ENCODE results near the gene KAT6B. TPM values are rescaled to one million over a fixed set of nuclear protein-coding genes. Genes with fewer than 3 reads are reported as not detected.

The KAT6B gene
- total and polyA plus RNA-seq, 2 of the 8 experiments (the other 6 are each of a cell fraction or from before 2014, with no cell fraction given) = 7.3 to 30.8 TPM

GRCh38 chr10:74851831-74852230 is 25.4 kb downstream of the KAT6B start:
- H2BK12ac ChIP-seq (ENCODE audit: low read depth, low read length) = no peak overlapping the region
- CTCF ChIA-PET (ENCODE audit: partially characterized antibody) = no interaction called here
- FAIRE-seq = no peak
- TF ChIP-seq EP300 (IDR thresholded peaks at IDR 0.05; ENCODE audit: borderline replicate concordance in 1 of 2, low read depth in 2 of 2, low read length in 2 of 2) (no peak), SIRT6 (IDR thresholded peaks at IDR 0.05; ENCODE audit: low read length) (no peak), FOSL1 (IDR thresholded peaks at IDR 0.05; ENCODE audit: insufficient read depth, low read depth, low read length) (no peak), JUN (IDR thresholded peaks at IDR 0.05; ENCODE audit: low read depth, low read length) (no peak), CTCF (IDR thresholded peaks at IDR 0.05; ENCODE audit: control extremely low read depth in 1 of 3, insufficient read depth in 1 of 3, low read depth in 1 of 3, low read length in 3 of 3) (no peak), RFX5 (IDR thresholded peaks at IDR 0.05; ENCODE audit: borderline replicate concordance, low read depth, low read length) (no peak), E2F6 (IDR thresholded peaks at IDR 0.05) (no peak), CHD1 (IDR thresholded peaks at IDR 0.05; ENCODE audit: low read depth, low read length) (no peak), EZH2 (IDR thresholded peaks at IDR 0.05; ENCODE audit: low read depth, low read length, severe bottlenecking) (no peak), GABPA (IDR thresholded peaks at IDR 0.05; ENCODE audit: borderline replicate concordance, insufficient read depth, low read length) (no peak), NANOG (IDR thresholded peaks at IDR 0.05; ENCODE audit: insufficient read depth, low read depth, low read length, poor library complexity, severe bottlenecking) (no peak), POLR2AphosphoS5 (IDR thresholded peaks at IDR 0.05; ENCODE audit: low read depth, low read length) (no peak)

More at GRCh38 chr10:74851831-74852230, 25.4 kb downstream of the KAT6B start:
- Histone ChIP-seq H3K79me2 (ENCODE audit: control insufficient read depth in 1 of 2, insufficient read depth in 2 of 2, low read length in 2 of 2) (peaks cover 0 to 67% of the 10 kb centered on the region in 2 experiments; a peak in 2 of 4 replicates), H3K18ac (ENCODE audit: extremely low read depth, low read length) (no peak overlapping the region), H4K5ac (ENCODE audit: insufficient read length, low read depth, low read length) (no peak overlapping the region), H4K8ac (ENCODE audit: extremely low read depth, insufficient read depth, low read length) (no peak overlapping the region), H3K4me2 (ENCODE audit: insufficient read depth in 1 of 2, low read depth in 2 of 2, low read length in 2 of 2) (no peak overlapping the region), H3K4me1 (replicated peaks in 1 of 4; ENCODE audit: control insufficient read depth in 3 of 4, insufficient read depth in 4 of 4, low read length in 3 of 4) (peaks cover 0 to 2% (median under 1%) of the 10 kb centered on the region in 4 experiments; a peak in 2 of 7 replicates), H3K4me3 (ENCODE audit: extremely low read depth in 1 of 4, insufficient read depth in 2 of 4, low read depth in 3 of 4, low read length in 4 of 4) (no peak overlapping the region), H2BK120ac (replicated peaks; ENCODE audit: low read depth, low read length) (no peak overlapping the region), H3K56ac (replicated peaks; ENCODE audit: insufficient read length, low read depth, low read length) (no peak overlapping the region), H3K4ac (replicated peaks; ENCODE audit: insufficient read length, low read depth, low read length) (no peak overlapping the region), H3K79me1 (ENCODE audit: low read depth, low read length) (peaks cover 4% of the 10 kb centered on the region), H2AFZ (ENCODE audit: low read length) (no peak overlapping the region), H3K9me3 (ENCODE audit: insufficient read depth in 2 of 2, low read depth in 1 of 2, low read length in 1 of 2) (no peaks in the 10 kb centered on the region), H3K27me3 (replicated peaks in 1 of 4; ENCODE audit: control insufficient read depth in 3 of 4, extremely low read depth in 1 of 4, insufficient read depth in 3 of 4, low read length in 3 of 4) (no peaks in the 10 kb centered on the region), H3K36me3 (ENCODE audit: control insufficient read depth in 2 of 4, insufficient read depth in 4 of 4, low read length in 3 of 4) (no peaks in the 10 kb centered on the region), H4K20me1 (replicated peaks in 1 of 2; ENCODE audit: control insufficient read depth in 1 of 2, insufficient read depth in 2 of 2, low read length in 2 of 2) (no peaks in the 10 kb centered on the region), H3K27ac (ENCODE audit: low read depth, low read length) (no peak overlapping the region), H2BK5ac (ENCODE audit: low read depth, low read length) (no peak overlapping the region), H3K14ac (ENCODE audit: insufficient read length) (no peak overlapping the region), H3K9ac (replicated peaks in 1 of 4; ENCODE audit: extremely low read depth in 1 of 4, low read depth in 3 of 4, low read length in 3 of 4) (no peak overlapping the region), H4K91ac (replicated peaks; ENCODE audit: insufficient read length, low read length) (no peak overlapping the region), H2AK5ac (ENCODE audit: low read depth, low read length) (no peak overlapping the region), H2BK15ac (ENCODE audit: low read length) (no peak overlapping the region), H2BK20ac (ENCODE audit: low read length) (no peak overlapping the region), H3K23ac (ENCODE audit: insufficient read length) (no peak overlapping the region), H3K23me2 (ENCODE audit: low read depth, low read length) (no peaks in the 10 kb centered on the region)
- POLR2A ChIA-PET (ENCODE audit: partially characterized antibody) = no interaction called here
- no peak for DNase-seq (ENCODE audit: low read depth in 1 of 2, low spot score in 2 of 2)

All from H1 (cell line).